RPMI8226 (cell line): ENCODE data around the gene NEK11.
"Not testable (repeated sequence)": the region's sequence is repeated elsewhere in the genome, so short reads cannot be mapped to it uniquely, and the experiment has no call there.

Experiments
- DNase-seq: peaks from one replicate; pipeline ENCODE4 v3.0.0-alpha.2; 2015

The NEK11 gene

DNA sequence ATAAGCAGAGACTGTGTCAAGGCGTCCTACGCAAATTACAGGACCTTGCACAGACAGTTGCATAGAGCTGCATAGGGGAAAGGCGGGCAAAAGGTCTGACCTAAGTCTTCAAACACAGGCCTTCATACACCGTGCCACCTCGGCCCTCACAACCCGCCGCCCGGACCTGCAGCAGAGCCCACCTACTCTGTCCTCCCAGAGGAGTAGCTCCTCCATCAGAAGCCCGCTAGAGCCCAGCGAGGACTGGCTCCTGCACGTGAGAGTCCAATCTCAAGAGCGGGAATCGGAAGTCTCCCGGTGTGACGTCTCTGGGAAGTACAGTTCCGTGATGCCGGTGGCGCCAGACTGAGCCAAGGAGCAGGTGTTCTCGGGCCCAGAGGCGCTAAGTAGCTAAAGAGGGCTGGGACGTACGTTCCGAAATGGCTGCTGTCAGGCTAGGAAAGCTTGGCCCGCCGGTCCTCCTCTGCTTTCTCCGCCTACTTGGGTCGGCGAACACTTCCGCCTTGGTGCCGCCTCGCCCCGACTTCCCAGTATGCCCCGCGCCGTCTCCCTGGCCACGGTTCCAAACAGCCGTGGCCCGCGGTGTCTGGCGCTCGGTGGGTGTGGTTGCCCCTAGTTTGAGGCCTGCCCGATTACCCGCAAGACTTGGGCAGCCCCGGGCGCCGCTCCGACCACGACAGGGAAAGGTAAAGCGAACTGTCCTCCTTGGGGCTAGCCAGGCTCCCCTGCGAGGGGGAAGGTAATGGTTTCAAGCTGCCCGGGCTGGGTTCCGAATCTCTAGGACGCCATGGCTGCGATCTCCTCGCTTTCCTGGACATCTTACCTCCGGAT is at the start of gene NEK11, which contains the start of gene ASTE1:
Gene NEK11, plus strand, starts transcription at position 557 of the 831 bp plus-strand sequence. CDS start 2,832 bp downstream, outside the sequence.
Gene ASTE1, minus strand, starts transcription at position 505 of the 831 bp plus-strand sequence. CDS start 1,519 bp downstream, outside the sequence.
- DNase-seq, result peak; percentile 89

DNA sequence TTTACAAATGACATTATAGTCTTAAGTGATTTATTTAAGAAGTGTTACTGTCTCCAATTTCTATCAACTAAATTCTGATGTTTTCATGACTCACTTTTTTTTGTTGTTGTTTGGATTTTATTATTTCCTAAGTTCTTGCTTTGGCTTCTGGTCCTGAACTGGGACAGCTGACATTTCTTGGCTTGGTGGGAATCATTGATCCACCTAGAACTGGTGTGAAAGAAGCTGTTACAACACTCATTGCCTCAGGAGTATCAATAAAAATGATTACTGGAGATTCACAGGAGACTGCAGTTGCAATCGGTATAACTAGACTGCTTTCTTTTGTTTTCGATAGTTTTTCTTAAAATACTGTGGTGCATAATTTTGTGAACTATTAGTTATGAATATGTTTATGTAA is 47.6 kb upstream of the NEK11 start:
- no peak for DNase-seq

DNA sequence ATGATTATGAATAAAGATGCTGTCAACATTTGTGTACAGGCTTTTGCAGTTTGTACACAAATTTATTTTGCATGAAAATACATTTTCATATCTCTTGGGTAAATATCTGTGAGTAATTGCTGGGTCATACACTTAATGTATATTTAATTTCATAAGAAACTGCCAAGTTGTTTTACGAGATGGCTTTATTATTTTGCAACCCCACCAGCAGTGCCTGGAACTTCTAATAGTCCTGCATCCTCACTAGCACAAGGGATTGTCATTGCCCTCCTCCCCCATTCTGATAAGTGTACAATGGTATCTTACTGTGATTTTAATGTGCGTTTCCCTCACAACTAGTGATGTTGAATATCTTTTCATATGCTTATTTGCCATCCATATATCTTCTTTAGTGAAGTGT is 45.2 kb upstream of the NEK11 start:
- no peak for DNase-seq

DNA sequence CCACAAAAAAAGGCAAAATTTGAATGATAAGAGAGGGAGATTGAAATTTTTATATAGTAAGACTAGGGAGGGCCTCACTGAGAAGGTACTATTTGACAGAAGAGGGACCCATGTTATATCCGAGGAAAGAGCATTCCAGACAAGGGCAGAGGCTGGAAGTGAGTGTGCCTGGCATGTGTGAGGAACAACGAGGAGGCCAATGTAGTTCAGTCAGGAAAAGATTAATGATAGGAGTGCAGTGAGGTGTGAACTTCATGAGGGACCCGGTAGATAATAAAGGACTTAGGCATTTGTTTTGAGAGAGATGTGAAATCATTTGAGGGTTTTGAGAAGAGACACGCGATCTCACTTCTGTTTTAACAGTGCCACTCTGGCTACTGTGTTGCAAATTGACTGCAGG is 36.4 kb upstream of the NEK11 start:
- DNase-seq, result no peak

- no peak for DNase-seq
These were observed 35.6 kb upstream of the NEK11 start for GRCh38 chr3:130991126-130991525.

DNA sequence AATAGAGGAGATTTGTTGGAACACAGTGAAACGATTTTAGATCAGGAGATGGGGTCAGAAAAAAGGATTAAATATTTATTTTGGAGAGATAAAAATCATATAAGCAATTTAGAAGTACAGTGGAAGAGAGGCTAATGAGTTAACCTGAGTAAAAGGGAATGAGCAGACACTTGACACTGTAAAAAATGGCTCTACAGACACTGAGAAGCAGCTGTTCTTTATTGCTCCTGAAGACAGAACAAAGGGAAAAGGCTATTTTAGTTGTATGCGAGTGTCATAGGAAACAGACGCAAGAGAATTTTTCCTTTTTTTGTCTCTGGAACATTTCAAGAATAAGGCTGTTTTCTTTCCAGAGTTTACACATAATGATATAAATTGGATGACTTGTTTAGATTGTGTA is 34.3 kb upstream of the NEK11 start:
- DNase-seq, result no peak

DNA sequence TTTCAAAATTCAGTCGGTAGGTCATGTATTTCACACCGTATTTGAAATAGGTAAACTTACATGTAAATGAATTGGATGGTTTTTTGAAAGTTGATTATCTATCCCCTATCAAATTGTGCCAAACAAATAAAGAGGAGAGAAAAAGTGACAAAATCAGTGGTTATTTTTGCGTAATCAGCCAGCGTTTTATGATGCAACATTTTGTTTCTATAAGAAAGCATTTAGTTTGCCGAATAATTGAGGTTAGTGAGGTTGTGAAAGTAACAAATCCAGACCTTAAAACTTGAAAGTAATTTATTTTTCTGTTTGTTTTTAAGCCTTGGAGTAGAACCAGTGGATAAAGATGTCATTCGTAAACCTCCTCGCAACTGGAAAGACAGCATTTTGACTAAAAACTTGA is 29.4 kb upstream of the NEK11 start:
- DNase-seq, result no peak

GRCh38 chr3:131001071-131001470 is 25.6 kb upstream of the NEK11 start:
- DNase-seq, result no peak

DNA sequence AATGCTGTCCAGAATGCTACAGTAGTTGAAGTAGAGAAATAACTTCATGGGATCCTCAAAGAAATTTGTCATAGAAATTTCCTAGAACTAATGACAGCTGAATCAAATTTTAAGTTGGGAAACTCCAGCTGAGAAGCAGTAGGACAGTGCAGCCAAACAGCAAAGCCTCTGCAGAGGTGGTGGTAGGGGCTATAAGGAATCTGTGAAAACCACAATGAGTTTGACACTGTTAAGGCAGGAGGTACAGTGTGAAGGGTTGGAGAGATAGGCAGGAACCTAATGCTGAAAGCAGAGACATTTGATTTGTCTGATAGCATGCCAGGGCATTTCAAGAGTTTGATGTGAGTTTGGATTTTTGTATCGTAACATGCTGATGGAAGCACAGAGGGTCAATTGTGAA is 22.1 kb upstream of the NEK11 start:
- no peak for DNase-seq

DNA sequence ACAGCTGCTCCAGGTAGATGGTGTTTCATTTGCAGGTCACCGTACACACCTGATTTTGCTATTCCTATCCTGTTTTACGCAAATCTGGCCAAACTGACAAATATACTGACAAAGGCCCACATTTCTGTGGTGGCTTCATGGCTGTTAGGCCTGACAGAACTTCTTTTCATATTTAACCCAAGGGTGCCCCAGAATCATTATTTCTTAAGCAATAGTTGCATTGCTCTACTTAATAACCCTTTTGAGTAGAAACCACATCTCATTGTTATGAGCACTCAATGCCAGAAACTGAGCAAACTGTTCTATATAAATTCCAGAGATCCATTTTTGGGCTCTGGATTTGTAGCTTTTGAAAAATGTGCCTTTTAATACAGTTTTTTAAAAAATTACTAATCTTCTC is 19.4 kb upstream of the NEK11 start:
- no peak for DNase-seq

- no peak for DNase-seq
These were observed 18.9 kb upstream of the NEK11 start for GRCh38 chr3:131007782-131008181.

- DNase-seq, result no peak
These were observed 18.4 kb upstream of the NEK11 start for GRCh38 chr3:131008326-131008725.

GRCh38 chr3:131009698-131010097 is 17.0 kb upstream of the NEK11 start:
- no peak for DNase-seq

DNA sequence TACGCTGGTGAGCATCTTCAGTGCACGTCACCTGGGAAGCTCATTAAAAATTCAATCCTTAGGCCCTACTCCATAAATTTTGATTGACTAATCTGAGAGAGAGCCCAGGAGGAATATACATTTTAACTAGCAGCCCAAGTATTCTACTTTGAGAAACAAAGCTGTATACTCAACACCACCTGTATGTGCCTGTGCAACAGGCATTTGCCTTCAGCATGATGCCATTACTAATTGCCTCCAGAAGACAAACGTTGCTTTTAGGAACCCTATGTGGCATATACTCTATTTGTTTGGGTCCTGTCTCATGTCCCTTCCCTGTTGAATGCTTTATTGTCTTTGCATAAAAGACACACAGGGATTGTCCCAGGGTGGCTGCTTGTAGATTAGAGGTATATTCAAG is 7.7 kb upstream of the NEK11 start:
- DNase-seq, result no peak

DNA sequence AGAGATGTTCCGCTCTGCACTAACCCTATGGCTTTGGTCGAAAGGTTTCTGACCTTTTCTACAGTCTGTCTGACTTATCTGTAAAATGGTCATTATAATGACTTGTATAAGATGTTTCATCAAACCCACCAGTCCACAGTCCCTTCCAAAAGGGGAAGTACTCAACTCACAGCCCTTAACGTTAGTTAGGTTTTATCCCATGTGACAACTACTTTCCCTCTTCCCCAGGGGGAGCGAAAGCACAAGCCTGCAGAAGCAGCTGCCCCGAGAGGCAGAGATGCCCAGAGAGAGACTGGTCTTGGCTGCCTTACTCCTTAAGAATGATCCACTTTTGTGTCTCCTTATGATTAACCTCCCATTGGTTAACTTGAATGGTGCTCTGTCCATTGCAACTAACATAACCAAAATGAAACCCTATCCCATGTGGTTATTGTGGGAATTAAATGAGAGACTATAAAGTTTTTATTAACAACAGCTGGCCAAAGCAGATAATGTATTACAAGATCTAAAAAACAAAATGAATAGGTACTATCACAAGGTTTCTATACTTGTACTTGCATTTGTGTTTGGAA is 6.5 kb upstream of the NEK11 start:
- DNase-seq, result no peak

DNA sequence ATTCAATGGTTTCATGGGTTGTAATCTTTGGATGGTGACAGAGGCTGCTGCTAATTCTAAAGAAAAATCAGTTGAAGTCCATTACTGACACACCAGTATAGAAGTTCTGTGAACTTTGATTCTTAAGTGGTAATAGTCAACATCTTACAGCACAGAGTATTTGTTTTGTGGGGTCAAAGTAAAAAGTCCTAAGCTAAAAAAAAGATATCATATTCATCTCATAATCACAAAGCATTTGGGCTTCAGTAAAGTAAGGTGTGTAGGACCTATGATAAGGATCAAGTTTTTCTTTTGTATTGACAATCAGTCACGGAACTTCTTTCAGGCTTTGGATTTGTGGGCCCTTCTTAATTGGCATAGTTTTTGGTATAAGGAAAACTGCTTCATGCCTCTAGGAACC is 1.1 kb upstream of the NEK11 start:
- DNase-seq, result no peak

DNA sequence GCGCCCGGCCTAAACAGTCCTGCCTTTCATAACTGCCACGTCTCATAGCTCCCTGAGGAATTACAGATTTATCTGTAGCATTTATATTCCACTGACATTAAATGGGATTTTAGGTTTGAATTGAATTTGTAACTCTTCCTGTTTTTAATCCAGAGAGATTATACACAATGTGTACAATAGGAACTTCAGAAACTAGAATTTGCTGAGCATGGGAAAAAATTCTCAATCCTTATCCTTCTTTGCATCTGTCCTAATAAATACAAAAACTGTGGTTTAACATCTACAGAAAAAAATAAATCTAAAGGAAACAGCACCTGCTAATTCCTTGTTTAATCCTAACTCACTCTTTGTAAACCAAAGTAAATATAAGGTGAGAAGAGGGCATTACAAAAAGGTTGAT is 2.2 kb downstream of the NEK11 start:
- DNase-seq, result no peak

- no peak for DNase-seq
These were observed 5.0 kb downstream of the NEK11 start for GRCh38 chr3:131031660-131032059.

DNA sequence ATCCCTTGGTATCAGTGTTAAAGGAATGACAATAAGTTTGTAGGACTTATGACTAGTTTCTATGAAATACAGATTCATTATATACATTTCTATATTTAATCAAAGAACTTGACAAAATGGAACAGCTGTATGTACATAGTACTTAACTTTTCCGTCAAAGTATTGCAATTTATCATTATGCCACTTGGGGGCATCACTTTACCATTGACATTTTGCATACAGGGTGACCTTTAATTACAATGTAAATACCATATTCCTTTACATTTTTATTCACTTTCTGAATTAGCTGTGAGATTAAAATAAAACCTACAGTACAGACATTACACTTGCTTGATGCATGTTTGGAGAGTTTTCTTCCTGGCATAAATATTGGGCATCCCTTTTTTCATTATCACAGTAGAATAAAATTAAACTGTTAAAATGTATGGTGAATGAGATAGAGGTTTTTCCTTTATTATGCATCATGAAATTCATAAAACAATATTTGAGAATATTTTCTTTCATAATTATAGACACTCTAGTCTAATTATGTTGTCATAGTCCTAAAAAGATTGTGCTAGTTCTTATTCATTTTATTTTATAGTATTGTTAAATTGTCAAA is 6.9 kb downstream of the NEK11 start:
- peak; percentile 60 for DNase-seq

GRCh38 chr3:131036200-131036816 is 9.6 kb downstream of the NEK11 start:
- no peak for DNase-seq

DNA sequence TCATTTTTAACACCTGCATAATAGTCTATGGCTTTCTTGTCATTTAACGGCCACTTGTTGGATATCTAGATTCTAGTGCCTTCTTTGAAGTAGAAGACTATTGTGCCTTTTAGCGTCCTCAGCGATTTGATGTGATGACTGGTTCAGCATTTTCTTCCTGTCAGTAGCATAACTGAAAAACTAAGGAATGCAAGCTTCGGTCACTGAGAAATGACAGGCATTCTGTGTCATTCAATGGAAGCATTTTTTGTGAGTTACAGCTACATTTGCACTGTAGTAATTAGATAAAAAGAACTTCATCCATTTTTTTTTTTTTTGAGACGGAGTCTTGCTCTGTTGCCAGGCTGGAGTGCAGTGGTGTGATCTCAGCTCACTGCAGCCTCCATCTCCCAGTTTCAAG is 10.3 kb downstream of the NEK11 start:
- no peak for DNase-seq

DNA sequence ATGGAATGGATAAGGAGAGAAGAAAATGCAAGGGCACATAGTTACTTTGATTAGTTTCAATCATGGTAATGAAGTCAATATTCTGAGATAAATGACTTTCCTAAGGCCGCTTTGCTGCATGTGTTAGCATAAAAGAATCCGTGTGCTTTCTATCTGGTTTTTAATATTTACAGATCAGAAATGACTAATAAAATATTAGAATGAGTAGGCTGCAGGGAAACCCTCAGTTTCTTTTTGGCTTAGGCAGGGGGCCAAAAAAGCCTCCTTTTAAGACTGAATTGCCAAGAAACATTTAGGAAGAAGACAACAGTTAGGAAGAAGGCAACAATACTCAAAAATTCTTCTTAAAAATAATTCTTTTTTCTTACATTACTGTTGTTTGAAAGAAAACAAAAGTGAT is 11.6 kb downstream of the NEK11 start:
- no peak for DNase-seq

- not testable (repeated sequence) for DNase-seq
These were observed 15.8 kb downstream of the NEK11 start for GRCh38 chr3:131042271-131042985.
